Mucosa of stomach (tissue), 1 donor: ENCODE measurements around the gene ABCC4.

ENCODE experiments used
- H3K27me3 ChIP-seq: one replicate; pipeline ENCODE4 v1.7.0; 2013; ENCODE audit warnings: mild to moderate bottlenecking, low read length; ENCODE audit not compliant: control insufficient read depth, insufficient read depth
- H3K36me3 ChIP-seq: one replicate; pipeline ENCODE4 v1.7.0; 2013; ENCODE audit warnings: low read length; ENCODE audit not compliant: control insufficient read depth, insufficient read depth
- H3K4me1 ChIP-seq: one replicate; pipeline ENCODE4 v1.7.0; 2013; ENCODE audit warnings: mild to moderate bottlenecking, low read length; ENCODE audit not compliant: control insufficient read depth, insufficient read depth
- H3K4me3 ChIP-seq: one replicate; pipeline ENCODE4 v1.7.0; 2013; ENCODE audit warnings: low read length
- H3K9ac ChIP-seq: one replicate; pipeline ENCODE4 v1.7.0; 2013; ENCODE audit warnings: mild to moderate bottlenecking, low read length, moderate library complexity
- H3K9me3 ChIP-seq: one replicate; pipeline ENCODE4 v1.7.0; 2013; ENCODE audit warnings: mild to moderate bottlenecking, low read length, moderate library complexity; ENCODE audit not compliant: control insufficient read depth
- donor health status: Pancreatic carcinoma.

Gene ABCC4

DNA sequence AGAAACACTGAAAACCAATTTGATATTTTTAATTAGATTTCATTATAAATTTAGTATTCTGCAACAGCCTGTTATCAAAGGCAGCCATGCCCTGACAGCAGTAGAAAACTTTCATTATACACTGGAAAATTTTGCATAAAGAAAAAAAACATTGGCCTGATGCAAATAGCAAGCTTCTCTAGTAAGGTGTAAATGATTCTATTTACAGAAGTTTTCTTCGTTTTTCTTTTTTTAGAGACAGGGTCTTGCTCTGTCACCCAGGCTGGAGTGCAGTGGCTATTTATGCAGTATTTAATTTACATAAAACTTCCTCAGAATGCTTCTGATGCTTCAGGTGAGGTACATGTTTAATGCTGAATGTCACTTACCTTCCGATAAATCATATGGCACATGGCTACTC, 67.0 kb downstream of the ABCC4 start:
- Histone ChIP-seq H3K4me3 (no peak overlapping the region), H3K4me1 (no peaks in the 10 kb centered on the region), H3K9ac (no peak overlapping the region)

DNA sequence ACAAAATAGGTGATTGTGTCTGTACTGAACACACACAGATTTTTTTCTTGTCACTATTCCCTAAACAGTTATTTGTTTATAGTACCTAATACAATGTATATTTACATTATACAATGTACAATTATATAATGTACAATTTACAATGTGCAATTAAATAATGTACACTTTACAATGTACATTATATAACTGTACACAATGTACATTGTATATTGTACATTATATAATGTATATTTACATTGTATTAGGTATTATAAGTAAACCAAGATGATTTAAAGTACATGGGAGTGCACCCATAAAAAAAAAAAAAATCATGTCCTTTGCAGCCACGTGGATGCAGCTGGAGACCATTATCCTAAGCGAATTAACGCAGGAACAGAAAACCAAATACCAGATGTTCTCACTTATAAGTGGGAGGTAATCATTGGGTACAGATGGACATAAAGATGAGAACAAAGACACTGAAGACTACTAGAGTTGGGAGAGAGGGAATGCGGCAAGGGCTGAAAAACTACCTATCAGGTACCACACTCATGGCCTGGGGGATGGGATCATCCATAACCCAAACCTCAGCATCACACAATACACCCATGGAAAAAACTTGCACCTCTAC, 68.1 kb downstream of the ABCC4 start:
- H3K9ac ChIP-seq, result no peak overlapping the region
- H3K36me3 ChIP-seq, result no peaks in the 10 kb centered on the region
- H3K27me3 ChIP-seq, result no peaks in the 10 kb centered on the region
- H3K4me1 ChIP-seq, result no peaks in the 10 kb centered on the region
- no peaks in the 10 kb centered on the region for H3K9me3 ChIP-seq
- no peak overlapping the region for H3K4me3 ChIP-seq

More for the DNA sequence above, 67.0 kb downstream of the ABCC4 start:
- Histone ChIP-seq H3K27me3 (no peaks in the 10 kb centered on the region), H3K36me3 (no peaks in the 10 kb centered on the region), H3K9me3 (no peaks in the 10 kb centered on the region)

DNA sequence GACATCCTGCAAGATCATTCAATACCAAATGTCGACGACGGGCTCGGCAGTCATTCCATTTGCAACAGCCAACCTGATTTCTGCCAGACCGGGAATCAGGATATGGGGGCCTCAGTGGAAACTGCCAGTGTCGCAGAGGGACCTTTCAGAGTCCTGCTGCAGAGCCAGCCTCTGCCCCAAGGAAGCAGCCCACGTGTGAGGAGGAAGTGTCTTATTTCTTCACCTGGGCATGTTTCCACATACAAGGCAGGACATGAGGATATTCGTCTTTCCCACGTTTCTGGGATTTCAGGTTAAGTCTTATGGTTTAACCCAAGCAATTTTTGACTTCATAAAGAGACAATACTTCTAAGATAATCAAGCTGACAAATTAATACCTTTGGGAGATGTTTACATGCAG, 69.9 kb downstream of the ABCC4 start:
- Histone ChIP-seq H3K9me3 (no peaks in the 10 kb centered on the region), H3K27me3 (no peaks in the 10 kb centered on the region), H3K9ac (no peak overlapping the region), H3K36me3 (no peaks in the 10 kb centered on the region), H3K4me1 (peaks cover 10% of the 10 kb centered on the region), H3K4me3 (no peak overlapping the region)

DNA sequence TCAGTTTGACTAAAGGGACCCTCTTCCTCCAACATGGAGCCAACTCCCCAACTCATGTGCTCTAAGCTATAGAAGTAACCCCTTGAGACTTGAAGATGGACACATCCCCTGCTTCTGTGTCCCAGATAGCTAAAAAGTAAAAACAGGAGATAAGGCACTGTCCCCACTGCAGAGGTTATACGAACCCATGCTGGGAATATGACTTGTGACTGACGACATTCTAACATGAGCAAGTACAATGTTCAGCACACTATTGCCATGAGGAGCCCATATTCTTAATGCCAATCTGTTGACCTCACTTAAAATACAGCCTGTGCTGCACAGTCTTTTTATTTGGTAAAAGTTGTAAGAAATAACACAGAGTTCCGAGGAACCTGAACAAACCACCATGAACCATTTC, 71.4 kb downstream of the ABCC4 start:
- Histone ChIP-seq H3K9ac (no peak overlapping the region), H3K27me3 (no peaks in the 10 kb centered on the region), H3K4me1 (peaks cover 16% of the 10 kb centered on the region), H3K4me3 (no peak overlapping the region), H3K9me3 (no peaks in the 10 kb centered on the region), H3K36me3 (no peaks in the 10 kb centered on the region)

DNA sequence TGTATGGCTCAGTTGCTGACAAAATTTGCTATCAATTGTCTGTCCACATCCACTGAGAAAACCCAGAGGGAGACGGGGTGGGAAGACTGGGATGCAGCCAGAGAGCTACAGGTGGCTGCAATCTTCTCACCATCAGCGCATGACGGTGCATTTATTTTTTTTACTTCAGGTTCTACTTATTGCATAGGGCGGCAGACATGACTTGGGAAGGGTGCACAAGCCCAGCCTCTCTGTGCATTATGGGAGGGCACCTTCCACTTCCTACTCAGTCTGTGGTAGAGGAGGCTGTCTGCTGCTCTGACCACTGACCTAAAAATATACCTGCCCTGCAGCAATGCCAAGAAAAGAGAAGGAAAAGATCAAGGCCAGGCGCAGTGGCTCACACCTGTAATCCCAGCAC, 73.1 kb downstream of the ABCC4 start:
- Histone ChIP-seq H3K9ac (no peak overlapping the region), H3K36me3 (no peaks in the 10 kb centered on the region), H3K4me3 (no peak overlapping the region), H3K4me1 (peaks cover 16% of the 10 kb centered on the region), H3K27me3 (no peaks in the 10 kb centered on the region), H3K9me3 (no peaks in the 10 kb centered on the region)

DNA sequence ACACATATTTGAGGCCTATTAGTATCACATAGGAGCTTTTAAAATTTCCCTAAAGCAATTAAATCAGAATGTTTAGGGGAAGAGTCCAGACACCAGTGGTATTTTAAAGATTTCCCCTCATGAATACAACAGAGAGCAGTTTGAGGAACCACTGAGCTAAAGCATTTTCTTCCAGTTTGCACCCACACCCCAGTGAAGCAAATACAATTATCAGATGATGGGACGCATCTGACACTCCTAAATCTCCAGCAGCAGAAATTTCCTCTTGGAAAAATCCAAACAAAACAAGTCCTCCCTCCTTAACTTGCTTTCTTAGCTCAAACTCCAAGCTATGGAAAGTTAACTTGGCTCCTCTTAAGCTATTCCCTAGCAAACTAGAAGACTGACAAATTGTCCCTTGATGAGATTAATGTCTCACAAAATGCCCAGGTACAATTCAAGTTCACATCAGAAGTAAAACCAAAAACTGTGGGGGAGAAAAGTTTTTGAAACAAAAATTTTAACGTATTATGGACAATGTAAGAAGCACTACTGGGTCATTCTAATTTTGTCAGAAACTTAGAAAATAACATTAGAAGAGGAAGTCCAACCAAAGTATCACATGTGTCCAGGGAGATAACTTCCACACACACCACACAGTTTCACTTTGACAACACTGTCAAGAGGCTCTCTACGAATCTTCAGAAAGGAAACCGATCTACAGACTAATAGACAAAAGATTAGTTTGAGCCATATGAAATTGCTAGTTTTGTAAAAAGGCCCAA, 74.1 kb downstream of the ABCC4 start:
- no peak overlapping the region for H3K4me3 ChIP-seq
- H3K9ac ChIP-seq, result no peak overlapping the region
- H3K36me3 ChIP-seq, result no peaks in the 10 kb centered on the region
- peaks cover 18% of the 10 kb centered on the region for H3K4me1 ChIP-seq
- H3K9me3 ChIP-seq, result no peaks in the 10 kb centered on the region
- no peaks in the 10 kb centered on the region for H3K27me3 ChIP-seq

DNA sequence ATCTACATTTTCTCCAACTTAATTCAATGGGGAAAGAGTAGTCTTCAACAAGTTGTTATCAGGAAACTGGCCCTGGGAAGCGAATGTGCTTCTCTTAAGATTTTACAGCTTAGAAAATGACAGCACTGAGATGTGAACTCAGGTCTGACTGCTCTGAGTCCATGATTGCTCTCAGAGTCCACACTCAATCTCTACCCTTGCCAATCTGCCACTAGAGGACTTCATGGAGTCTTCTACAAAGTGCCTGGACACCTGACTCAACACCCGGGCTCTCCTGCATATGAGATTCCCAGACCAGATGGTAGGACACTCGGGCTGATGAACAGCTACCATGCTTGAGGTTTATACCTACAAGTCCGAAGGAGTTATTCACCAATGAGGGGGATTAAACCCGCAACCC, 74.8 kb downstream of the ABCC4 start:
- no peaks in the 10 kb centered on the region for H3K36me3 ChIP-seq
- H3K4me3 ChIP-seq, result no peak overlapping the region
- H3K27me3 ChIP-seq, result no peaks in the 10 kb centered on the region
- peaks cover 22% of the 10 kb centered on the region for H3K4me1 ChIP-seq
- H3K9ac ChIP-seq, result no peak overlapping the region
- H3K9me3 ChIP-seq, result no peaks in the 10 kb centered on the region

DNA sequence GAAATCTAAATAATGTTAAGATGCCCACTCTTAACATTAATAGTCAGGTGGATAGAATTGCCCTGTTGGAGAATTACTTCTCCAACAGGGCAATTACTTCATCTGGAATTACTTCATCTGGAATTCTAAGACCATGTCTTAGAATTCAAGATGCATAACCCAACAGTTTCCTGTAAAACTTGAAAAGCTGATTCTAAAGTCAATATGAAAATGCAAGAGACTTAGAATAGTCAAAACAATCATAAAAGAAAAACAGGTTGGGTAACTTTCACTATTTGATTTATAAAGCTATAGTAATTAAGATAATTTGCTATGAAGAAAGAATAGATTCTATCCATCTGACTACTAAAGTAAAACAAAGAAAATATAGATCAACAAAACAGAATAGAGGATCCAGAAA, 75.2 kb downstream of the ABCC4 start:
- H3K9ac ChIP-seq, result no peak overlapping the region
- peaks cover 22% of the 10 kb centered on the region for H3K4me1 ChIP-seq
- H3K36me3 ChIP-seq, result no peaks in the 10 kb centered on the region
- no peak overlapping the region for H3K4me3 ChIP-seq
- H3K27me3 ChIP-seq, result no peaks in the 10 kb centered on the region
- H3K9me3 ChIP-seq, result no peaks in the 10 kb centered on the region

DNA sequence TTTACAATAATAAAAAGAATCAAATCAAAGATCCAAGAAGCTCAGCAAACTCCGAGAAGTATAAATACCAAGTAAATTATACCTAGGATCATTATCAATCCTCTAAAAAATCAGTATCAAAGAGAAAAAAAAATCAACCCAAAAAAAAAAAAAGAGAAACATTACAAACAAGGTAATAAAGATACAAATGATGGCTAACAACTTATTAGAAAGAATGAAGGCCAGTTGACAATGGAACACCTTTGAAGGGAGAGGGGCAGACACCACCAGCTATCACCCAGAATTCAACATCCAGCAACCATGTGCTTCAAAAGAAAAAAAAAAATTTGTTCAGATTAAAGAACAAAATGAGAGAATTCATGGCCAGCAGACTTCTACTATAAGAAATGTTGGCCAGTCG, 77.2 kb downstream of the ABCC4 start:
- Histone ChIP-seq H3K9me3 (no peaks in the 10 kb centered on the region), H3K36me3 (no peaks in the 10 kb centered on the region), H3K9ac (no peak overlapping the region), H3K4me1 (peaks cover 22% of the 10 kb centered on the region), H3K4me3 (no peak overlapping the region), H3K27me3 (no peaks in the 10 kb centered on the region)

DNA sequence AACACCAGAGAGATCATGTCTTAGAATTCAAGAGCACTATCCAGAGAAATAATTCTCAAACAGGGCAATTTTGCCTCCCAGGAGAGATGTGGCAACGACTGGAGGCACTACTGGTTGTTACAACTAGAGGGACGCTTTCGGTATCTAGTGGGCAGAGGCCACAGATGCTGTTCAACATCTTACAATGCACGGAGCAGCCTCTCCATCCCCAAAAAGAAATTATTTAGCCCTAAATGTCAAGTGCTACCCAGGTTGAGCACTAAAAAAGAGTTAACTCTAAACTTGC, 78.6 kb downstream of the ABCC4 start:
- no peak overlapping the region for H3K9ac ChIP-seq
- no peaks in the 10 kb centered on the region for H3K27me3 ChIP-seq
- H3K9me3 ChIP-seq, result no peaks in the 10 kb centered on the region
- no peaks in the 10 kb centered on the region for H3K36me3 ChIP-seq
- no peak overlapping the region for H3K4me3 ChIP-seq
- H3K4me1 ChIP-seq, result peaks cover 22% of the 10 kb centered on the region

DNA sequence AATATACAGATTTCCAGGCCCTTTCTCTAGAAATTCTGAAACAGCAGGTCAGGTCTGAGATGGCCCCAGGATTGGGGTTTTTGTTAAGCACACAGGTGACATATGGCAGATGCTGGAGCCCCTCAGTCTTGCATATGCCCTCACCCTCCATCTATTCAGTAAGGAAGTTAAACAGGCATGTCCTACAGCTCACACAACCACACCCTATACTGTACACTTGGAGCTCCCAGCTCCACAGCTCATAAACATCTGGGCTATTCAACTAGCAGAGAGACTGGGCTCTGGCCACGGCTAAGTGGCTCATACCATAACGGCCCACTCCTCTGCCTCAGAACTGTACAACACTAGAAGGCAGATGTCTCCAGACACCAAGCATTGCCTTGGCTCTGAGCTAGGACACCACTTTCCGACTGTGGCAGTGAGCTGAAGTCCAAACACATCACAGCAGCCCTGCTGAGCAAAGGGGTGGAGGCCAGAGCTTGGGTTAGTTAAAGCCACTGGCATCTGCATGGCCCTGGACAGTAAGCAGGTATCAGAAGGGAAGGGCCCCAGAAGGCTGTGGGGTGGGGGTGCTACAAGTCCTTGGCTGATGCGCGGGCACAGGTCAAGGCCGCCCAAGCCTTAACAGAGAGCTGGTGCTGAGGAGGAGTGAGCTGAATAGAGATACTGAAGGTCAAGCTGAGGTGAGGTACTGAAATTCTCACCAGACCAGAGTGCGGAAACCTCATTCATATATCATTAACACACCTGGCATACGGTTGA, 79.1 kb downstream of the ABCC4 start:
- no peaks in the 10 kb centered on the region for H3K36me3 ChIP-seq
- H3K9me3 ChIP-seq, result no peaks in the 10 kb centered on the region
- no peak overlapping the region for H3K9ac ChIP-seq
- H3K4me1 ChIP-seq, result peaks cover 20% of the 10 kb centered on the region
- H3K27me3 ChIP-seq, result no peaks in the 10 kb centered on the region
- no peak overlapping the region for H3K4me3 ChIP-seq

DNA sequence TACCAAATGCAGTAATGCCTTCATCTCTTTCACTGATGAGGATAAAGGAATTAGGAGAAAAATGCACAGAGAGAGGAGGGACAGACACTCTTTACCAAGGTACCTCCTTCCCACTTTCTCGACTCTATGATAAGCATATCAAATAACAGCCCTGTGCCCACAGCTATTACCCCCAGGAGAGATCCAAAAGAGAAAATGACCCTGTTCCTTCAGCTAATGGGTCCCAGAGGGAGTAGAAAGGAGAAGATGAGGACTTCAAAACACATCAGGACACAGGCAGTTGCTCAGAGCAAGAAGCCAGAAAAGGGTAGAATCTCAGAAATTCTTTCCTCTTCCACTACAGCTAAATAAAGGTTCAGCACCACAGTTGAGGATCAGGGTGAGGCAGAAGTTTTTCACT, 80.6 kb downstream of the ABCC4 start:
- no peak overlapping the region for H3K9ac ChIP-seq
- H3K36me3 ChIP-seq, result no peaks in the 10 kb centered on the region
- H3K4me3 ChIP-seq, result no peak overlapping the region
- H3K9me3 ChIP-seq, result no peaks in the 10 kb centered on the region
- no peaks in the 10 kb centered on the region for H3K27me3 ChIP-seq
- peaks cover 7% of the 10 kb centered on the region for H3K4me1 ChIP-seq
